Prostate gland (tissue), 2 donors: ENCODE measurements around the gene MOGAT2. TPM values are rescaled to one million over a fixed set of nuclear protein-coding genes. Genes with fewer than 3 reads are reported as not detected.

ENCODE experiments used
- DNase-seq: peaks from one replicate; pipeline ENCODE4 v3.0.0-alpha.2; 2019; ENCODE audit warnings: low spot score
- H3K27ac ChIP-seq, 2 donors: fragments of 200-600 bp; sonication (generic); 2 replicates each; pipeline ENCODE4 v1.5.1; 2017 to 2019
- H3K27me3 ChIP-seq: fragments of 200-600 bp; sonication (generic); replicated peaks from 2 replicates; pipeline ENCODE4 v1.5.1; 2019; ENCODE audit not compliant: insufficient read depth
- H3K36me3 ChIP-seq, 2 donors: fragments of 200-600 bp; sonication (generic); 1 replicate in 1 of 2; 2 replicates in 1 of 2; pipeline versions ENCODE4 v1.5.1 to v1.8.1; 2017 to 2019
- H3K4me1 ChIP-seq: fragments of 200-600 bp; sonication (generic); replicated peaks from 2 replicates; pipeline ENCODE4 v1.5.1; 2019
- H3K4me3 ChIP-seq, 2 donors: fragments of 200-600 bp; sonication (generic); 2 replicates each; pipeline ENCODE4 v1.5.1; 2017 to 2019
- H3K9me3 ChIP-seq: fragments of 200-600 bp; sonication (generic); 2 replicates; pipeline ENCODE4 v1.5.1; 2017
- POLR2A ChIP-seq: fragments of 450-650 bp; IDR thresholded peaks from one replicate; pipeline ENCODE4 v1.6.1; 2016; ENCODE audit warnings: antibody characterized with exemption, mild to moderate bottlenecking
- POLR2AphosphoS5 ChIP-seq: sonication (generic); formaldehyde crosslinking; IDR thresholded peaks from one replicate; pipeline ENCODE4 v1.6.1; 2017; ENCODE audit warnings: antibody characterized with exemption
- WGBS: methylation state at CpG from one replicate; pipeline ENCODE4 v1.1.5; 2018; 5-methylcytosine and 5-hydroxymethylcytosine counted together
- intact Hi-C: fragments of 100-400 bp; cut with DNase I; formaldehyde crosslinking; loops from one replicate; pipeline ENCODE4 v1.14.2; 2022
- small RNA-seq, 2 donors: library from RNA; depleted of rRNA; stranded (forward); fragments of <200 nt; gene quantifications; one replicate each; pipeline ENCODE3, GENCODE V24; 2016
- total RNA-seq, 2 donors: library from RNA; depleted of rRNA; stranded (reverse); fragments of >200 nt; gene quantifications; one replicate each; pipeline ENCODE4 v1.1.0, GENCODE V29; 2016
- TF ChIP-seq, protein P1 (sequence below), 4 experiments: fragments of 200-600 bp in 2 of 4; fragments of 450-650 bp in 2 of 4; sonication (generic) in 2 of 4; IDR thresholded peaks; 1 replicate in 3 of 4; 2 replicates in 1 of 4; pipeline ENCODE4 v1.5.1; 2016 to 2019; ENCODE audit warnings: antibody characterized with exemption in 4 of 4, mild to moderate bottlenecking in 2 of 4, moderate library complexity in 2 of 4

MOGAT2 gene
- total RNA-seq, 2 donors from 2014 or later: 0.62 to 4.1 TPM

DNA sequence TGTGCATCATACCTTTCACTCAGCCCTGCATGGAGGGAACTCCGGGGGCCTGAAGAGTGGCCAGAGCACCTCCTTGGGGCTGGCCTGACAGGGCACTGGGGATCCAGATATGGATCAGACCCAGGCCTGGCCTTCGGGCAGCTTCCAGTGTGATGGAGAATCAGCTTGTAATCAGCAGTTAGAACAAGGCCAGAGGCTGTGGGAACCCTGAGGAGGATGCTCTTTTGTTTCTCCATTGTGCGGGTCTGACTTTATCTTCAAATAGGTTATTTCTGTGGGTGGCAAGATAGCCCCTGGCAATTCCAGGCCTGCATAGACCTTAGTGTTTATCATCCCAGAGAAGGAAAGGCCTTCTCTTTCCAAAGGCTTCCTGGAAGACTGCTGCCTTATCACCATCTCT, 63.2 kb downstream of the MOGAT2 start:
- TF ChIP-seq POLR2AphosphoS5 (no peak), POLR2A (no peak)
- TF ChIP-seq, protein P1, sequence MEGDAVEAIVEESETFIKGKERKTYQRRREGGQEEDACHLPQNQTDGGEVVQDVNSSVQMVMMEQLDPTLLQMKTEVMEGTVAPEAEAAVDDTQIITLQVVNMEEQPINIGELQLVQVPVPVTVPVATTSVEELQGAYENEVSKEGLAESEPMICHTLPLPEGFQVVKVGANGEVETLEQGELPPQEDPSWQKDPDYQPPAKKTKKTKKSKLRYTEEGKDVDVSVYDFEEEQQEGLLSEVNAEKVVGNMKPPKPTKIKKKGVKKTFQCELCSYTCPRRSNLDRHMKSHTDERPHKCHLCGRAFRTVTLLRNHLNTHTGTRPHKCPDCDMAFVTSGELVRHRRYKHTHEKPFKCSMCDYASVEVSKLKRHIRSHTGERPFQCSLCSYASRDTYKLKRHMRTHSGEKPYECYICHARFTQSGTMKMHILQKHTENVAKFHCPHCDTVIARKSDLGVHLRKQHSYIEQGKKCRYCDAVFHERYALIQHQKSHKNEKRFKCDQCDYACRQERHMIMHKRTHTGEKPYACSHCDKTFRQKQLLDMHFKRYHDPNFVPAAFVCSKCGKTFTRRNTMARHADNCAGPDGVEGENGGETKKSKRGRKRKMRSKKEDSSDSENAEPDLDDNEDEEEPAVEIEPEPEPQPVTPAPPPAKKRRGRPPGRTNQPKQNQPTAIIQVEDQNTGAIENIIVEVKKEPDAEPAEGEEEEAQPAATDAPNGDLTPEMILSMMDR (IDR thresholded peaks at IDR 0.05): no peak
- Histone ChIP-seq H3K4me1 (no peaks in the 10 kb centered on the region), H3K4me3 (no peak overlapping the region), H3K36me3 (no peaks in the 10 kb centered on the region), H3K9me3 (no peaks in the 10 kb centered on the region), H3K27ac (no peak overlapping the region), H3K27me3 (no peaks in the 10 kb centered on the region)
- DNase-seq: no peak
- intact Hi-C loops: no loop called here
- 84% methylated on average over 3 of the region's 3 CpGs for WGBS

GRCh38 chr11:75781296-75781695, 63.7 kb downstream of the MOGAT2 start:
- WGBS: 90% methylated on average over 7 of the region's 7 CpGs
- no peak overlapping the region for H3K4me3 ChIP-seq
- H3K36me3 ChIP-seq: no peaks in the 10 kb centered on the region
- H3K4me1 ChIP-seq: no peaks in the 10 kb centered on the region
- intact Hi-C loops: no loop called here
- H3K27me3 ChIP-seq: no peaks in the 10 kb centered on the region
- H3K27ac ChIP-seq: no peak overlapping the region
- TF ChIP-seq, protein P1 (IDR thresholded peaks at IDR 0.05): no peak
- no peak for TF ChIP-seq POLR2AphosphoS5
- no peak for TF ChIP-seq POLR2A
- DNase-seq: no peak
- H3K9me3 ChIP-seq: no peaks in the 10 kb centered on the region

GRCh38 chr11:75781831-75782230, 64.2 kb downstream of the MOGAT2 start:
- 85% methylated on average over 9 of the region's 9 CpGs for WGBS
- no peak overlapping the region for H3K4me3 ChIP-seq
- no peaks in the 10 kb centered on the region for H3K27me3 ChIP-seq
- no peak overlapping the region for H3K27ac ChIP-seq
- intact Hi-C loops: no loop called here
- no peak for DNase-seq
- H3K36me3 ChIP-seq: no peaks in the 10 kb centered on the region
- no peaks in the 10 kb centered on the region for H3K9me3 ChIP-seq
- no peaks in the 10 kb centered on the region for H3K4me1 ChIP-seq
- no peak for TF ChIP-seq POLR2AphosphoS5
- no peak for TF ChIP-seq POLR2A
- TF ChIP-seq, protein P1 (IDR thresholded peaks at IDR 0.05): no peak

Small RNA genes lying within 50 kb of the gene (small RNA-seq; reads per million reads assigned to genes)
- gene RN7SL786P: 0 reads per million in 2 donors

Other genes with a start within 250 kb of the MOGAT2 start
- 10 to 100 TPM in 1 of 2 donors, 1 to 10 TPM in 1; 1.7 to 14.6 TPM for gene GDPD5, start 191.9 kb upstream of the MOGAT2 start, total RNA-seq
- gene SERPINH1, start 155.6 kb upstream of the MOGAT2 start, total RNA-seq: 100 to 1,000 TPM; 123 to 189 TPM
- gene MAP6, start 48.8 kb upstream of the MOGAT2 start, total RNA-seq: 10 to 100 TPM; 15.8 to 21.5 TPM
- 10 to 100 TPM in 1 of 2 donors, 1 to 10 TPM in 1; 5.6 to 24.6 TPM for gene DGAT2, start 50.9 kb downstream of the MOGAT2 start, total RNA-seq
- gene UVRAG, start 97.4 kb downstream of the MOGAT2 start, total RNA-seq: 10 to 100 TPM; 13.9 to 25.2 TPM